GM19328 (cell line): ENCODE measurements around the gene SWSAP1.
"Not testable (repeated sequence)": the region's sequence is repeated elsewhere in the genome, so short reads cannot be mapped to it uniquely, and the experiment has no call there.

Experiments used
- ATAC-seq: cut with Tn5 transposase; IDR thresholded peaks from one replicate; pipeline ENCODE4 v1.9.1; 2021; ENCODE audit warnings: mild to moderate bottlenecking, moderate library complexity; ENCODE audit not compliant: unreplicated experiment

SWSAP1 gene

DNA sequence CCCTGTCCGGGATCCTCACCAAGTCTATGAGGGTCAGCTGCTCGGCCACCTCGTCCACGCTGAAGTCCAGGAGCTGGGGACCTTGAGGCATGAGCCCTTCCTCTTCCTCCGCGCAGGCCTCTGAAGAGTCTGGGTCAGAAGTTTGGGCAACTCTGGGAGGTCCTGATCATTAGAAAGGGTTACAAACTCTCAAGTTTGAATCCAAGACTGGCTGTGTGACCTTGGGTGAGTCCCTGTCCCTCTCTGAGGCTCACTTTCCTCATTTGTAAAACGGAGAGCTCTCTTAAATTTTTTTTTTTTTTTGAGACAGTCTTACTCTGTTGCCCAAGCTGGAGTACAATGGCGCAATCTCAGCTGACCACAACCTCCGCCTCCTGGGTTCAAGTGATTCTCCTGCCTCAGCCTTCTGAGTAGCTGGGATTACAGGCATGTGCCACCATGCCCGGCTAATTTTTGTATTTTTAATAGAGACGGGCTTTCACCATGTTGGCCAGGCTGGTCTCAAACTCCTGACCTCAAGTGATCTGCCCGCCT is 32.3 kb downstream of the SWSAP1 start:
- not testable (repeated sequence) for ATAC-seq

DNA sequence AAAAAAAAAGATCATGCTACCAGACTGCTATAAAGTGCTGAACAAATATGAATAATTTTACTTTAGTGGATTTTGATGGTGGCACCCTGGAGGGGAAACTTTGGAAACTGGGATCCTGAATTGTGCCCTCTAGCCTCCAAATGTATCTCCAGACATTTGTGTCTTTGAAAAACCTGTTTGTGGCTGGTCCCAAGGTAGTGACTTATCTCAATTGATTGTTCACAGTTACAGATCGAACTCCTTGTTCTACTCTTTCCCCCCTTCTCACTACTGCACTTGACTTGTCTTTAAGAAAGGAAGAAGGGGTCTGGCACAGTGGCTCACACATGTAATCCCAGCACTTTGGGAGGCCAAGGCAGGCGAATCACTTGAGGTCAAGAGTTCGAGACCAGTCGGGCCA is 34.1 kb downstream of the SWSAP1 start:
- ATAC-seq: no peak

DNA sequence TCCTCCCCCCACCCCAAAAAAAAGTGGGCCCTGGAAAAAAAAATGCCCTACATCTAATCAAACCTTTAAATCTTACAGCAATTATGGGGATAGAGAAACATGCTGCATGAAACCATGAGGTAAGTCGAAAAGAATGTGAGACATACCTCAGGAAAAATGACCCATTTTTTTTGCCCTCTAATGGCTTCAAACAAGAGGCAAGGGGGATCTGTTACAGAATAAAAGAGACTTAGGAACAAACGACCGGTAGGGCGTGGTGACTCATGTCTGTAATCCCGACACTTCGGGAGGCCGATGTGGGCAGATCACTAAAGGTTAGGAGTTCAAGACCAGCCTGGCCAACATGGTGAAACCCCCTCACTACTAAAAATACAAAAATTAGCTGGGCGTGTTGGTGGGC is 36.2 kb downstream of the SWSAP1 start:
- no peak for ATAC-seq

DNA sequence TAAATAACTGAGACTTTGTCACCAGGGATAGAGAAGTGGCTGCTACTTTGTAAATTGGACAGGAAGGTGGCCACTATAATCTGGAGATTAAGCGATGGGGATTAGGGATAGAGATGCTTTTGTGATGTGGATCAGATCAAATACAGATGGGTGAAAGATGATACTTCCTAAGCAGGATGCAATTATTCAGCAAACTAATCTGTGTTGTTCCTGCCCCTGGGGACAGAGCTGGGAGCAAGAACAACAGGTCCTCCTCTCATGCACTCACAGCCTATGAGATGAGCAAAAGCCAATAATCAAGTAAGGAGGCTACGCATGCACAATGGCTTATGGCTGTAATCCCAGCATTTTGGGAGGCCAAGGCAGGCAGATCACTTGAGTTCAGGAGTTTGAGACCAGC is 40.1 kb downstream of the SWSAP1 start:
- no peak for ATAC-seq

DNA sequence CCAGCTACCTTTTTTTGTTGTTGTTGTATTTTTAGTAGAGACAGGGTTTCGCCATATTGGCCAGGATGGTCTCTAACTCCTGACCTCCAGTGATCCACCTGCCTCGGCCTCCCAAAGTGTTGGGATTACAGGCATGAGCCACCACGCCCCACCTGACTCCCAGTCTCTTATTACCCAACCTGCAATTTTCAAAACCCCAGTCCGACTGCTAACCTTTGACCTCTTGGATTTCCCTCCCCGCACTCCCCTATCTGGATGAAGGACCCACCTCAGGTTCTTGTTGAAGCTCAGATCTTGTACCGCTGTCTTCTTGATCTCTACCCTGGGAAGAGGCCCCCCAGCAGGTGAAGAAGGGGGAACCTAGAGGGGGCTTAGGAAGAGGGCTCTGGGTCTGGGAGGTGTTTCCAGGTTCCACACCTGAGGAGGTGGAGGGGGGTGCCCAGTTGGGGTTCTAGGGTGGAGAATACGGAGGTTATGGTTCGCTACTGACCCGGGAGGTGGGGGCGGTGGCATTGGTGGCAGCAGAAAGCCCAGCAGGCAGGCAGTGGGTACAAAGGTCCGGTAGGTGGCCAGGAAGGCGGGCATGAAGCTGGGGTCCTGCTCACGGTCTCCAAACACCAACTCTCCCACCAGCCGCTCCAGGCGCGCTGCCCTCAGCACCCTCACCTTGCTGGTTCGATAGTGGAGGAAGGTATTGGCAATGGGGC is 42.0 kb downstream of the SWSAP1 start:
- ATAC-seq: no peak

DNA sequence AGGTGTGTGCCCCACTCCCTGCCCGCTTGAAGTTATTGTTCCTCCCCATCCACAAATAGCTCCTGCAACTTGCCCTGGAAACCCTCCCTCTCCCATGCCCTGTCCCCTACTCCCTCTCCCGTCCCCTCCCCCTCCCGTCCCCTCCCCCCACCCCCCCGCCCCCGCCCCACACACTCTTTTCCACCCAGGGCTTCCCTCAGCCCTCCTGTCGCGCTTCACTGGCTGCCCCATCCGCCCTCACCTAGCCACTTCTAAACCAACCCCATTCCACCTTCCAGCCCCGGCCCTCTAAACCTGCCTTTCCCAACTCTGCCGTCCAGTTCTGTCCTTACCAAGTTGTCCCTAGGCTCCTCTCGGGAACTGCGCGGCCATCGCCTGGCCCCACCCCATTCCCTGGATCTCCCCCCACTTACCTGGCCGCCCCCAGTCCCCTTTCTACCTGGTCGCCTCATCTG is 43.7 kb downstream of the SWSAP1 start:
- no peak for ATAC-seq

DNA sequence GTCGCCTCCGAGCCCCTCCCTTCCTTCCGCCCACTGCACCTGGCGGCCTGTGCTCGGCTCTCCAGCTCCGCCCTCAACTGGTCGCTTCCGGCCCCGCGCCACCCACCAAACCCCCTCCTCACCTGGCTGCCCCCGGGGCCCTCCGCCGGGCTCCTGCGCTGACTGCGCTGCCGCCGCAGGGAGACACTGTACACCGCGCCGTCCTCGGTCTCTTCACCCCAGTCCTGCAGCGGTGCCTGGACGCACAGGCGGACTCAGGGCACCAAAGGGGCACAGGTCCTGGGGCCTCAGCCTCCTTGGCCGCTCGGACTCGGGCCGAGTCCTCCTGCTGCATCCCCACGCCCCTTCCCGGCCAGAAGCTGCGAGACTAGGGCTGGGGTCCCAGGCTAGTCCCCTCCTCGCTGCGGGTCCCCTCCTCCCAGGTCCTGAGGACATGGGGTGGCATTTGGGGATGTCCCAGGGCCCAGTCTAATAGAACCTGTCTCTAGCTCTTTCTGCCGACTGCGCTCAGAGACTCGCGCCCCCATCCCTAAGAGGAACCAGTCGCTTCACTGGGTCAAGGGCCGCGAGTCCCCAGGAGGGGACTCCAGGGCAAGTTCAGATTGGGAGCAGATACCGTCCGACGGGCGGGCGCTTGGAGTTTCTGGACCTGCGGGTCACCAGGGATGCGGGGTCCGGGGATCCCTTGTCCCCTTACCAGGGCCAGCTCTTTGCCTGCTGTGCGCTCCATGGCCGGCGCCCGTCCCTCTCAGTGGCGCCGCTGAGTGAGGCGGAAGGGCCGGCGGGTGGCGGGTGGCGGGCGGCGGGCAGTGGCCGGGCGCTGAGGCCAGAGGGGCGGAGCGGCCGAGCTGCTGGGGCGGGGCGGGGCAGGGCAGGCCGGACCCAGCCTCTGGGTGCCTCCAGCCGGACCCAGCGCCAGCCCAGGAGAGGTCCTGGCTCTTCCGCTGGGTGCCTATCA is 44.4 kb downstream of the SWSAP1 start, which contains the start of gene RGL3:
Gene RGL3 (minus strand): TSS at position 766 of the 958 bp plus-strand sequence. CDS start 36 bp downstream, at position 730.
- no peak for ATAC-seq

DNA sequence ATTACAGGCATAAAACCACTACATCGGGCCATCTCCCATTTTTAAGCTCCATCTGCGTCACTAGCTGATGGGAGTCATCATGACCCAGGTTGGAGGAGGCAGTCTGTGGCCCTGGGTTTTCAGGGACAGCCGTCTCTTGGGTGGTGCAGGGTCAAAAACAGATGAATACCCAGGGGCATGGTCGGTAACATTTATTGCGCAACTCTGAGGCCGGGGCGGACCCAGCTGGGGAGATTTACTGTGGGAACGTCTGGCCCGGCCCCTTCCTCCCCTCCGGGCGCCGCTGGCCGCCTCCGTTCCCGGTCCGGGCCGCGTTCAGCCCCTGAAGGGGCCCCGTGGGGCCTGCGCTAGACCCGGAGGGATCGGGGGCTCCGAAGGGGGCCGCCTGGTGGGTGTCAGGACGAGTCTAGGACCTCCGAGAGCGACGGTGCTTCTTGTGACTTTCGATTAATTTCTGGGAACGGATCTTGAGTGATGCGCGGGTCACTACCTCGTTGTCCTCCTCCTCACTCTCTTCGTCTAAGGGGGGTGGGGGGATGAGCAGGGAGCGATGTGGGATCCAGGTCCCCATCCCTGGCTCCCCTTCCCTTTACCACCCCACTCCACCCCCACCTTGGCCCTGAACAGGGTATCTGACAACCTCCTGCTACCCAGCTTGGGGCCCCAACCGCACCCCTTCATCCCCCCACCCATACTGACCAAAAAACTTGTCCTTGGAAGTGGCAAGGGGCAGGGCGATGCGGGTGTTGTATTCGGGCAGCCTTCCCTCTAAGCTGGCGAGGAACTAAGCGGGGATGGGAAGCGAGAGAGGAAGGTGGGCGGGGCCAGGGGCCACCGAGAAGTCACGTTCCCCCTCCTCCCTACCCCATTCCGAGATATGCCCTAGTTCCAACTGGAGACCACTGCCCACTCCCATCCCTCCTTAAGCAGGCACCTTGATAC is 46.2 kb downstream of the SWSAP1 start:
- no peak for ATAC-seq

DNA sequence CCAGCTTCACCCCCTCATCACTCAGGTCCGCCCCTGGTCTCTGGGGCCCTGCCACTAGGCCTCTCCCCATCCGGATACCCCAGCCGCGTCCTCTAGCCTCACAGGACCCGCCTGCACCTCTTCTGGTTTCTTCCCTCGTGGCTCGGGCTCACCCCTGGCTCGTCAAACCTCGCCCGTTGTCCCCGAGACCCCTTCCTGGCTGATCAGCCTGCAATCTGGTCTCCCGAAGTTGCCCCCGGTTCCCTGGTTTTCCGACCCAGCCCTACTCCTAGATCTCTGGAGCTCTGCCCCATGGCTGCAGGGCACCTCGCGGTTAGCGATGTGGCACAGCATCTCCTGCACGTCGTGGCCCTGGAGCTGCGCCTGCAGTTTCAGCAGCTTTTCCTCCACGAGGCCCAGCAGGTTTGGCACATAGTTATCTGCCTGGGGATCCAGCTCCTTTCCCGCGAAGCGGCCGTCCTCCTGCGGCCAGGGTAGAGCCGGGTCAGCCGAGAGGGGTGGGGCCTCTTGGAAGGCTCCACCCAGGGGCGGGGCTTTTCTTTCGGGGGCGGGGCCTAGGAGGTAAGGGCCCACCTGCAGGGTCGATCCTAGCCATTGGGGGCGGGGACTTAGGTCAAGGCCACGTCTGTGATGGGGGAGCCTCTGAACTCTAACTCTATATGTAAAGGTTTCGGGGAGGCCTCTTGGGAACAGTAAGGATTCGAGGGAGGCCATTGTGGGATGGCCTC is 47.1 kb downstream of the SWSAP1 start:
- no peak for ATAC-seq

DNA sequence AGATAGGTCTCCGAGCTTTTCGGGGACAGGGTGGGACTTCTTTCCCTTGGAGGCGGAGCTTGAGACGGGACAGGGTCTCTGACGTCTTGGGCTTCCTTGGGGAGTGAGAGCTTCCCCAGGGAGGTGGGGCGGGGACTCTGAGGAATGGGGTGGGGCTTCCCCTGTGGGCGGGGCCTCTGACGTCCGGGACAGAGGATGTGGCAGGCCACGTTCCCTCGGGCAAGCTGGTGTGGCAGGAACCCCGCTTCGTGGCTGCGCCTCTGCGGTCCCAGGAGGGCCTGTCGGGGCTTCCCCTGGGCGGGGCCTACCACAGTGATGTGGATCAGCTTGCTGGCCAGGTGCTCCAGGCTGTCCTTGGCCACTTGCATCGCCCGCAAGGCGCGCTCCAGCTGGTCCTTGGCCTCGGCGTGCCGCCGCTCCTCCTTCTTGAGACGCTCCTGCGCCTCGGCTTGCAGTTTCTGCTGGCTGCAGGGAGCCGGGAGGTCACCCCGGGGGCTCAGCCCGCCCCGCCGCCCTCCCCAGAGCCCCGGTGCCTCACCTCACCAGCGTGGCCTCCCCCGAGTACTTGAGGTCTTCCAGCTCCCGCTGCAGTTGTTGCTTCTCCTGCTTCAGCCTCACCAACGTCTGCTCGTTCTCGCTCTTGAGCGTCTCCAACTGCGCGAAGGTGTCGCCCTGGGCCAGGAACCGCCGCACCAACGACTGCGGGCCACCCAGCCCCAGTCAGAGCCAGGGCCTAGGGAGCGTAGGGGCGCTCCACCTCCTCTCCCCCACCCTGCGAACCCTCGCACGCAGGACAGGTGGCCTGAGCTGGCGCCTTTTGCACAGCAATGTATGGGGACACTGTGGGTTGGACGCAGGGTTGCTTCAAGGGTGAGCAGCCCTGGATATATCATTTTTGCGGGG is 47.9 kb downstream of the SWSAP1 start:
- ATAC-seq: no peak

DNA sequence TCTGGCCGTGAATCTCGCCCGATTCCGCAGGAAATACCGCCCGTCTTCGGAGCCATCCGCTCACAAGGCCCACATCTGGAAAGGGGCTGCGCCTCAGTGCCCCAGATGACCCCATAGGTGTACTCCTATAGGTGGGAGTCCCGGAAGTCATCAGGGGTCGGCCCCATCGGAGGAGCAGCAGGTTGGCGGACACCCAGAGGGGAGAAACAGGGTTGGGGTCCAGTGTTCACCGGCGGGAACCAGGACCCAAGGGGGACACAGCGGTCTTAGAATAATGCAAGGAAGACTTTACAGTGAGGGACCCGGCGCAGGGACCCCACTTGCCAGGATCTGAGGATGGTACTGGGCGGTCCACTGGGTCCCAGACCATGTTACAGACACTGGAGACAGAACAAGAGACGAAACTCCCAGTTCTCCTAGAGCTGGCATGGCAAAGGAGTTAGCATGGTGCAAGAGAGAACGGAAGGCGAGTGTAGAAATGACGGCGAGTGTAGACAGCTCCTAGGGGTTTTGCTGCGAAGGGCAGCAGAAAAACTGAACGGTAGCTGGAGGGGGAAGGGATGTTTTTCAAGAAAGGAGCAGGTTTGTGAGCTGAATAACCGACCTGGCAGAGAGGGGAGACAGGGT is 48.8 kb downstream of the SWSAP1 start:
- no peak for ATAC-seq

DNA sequence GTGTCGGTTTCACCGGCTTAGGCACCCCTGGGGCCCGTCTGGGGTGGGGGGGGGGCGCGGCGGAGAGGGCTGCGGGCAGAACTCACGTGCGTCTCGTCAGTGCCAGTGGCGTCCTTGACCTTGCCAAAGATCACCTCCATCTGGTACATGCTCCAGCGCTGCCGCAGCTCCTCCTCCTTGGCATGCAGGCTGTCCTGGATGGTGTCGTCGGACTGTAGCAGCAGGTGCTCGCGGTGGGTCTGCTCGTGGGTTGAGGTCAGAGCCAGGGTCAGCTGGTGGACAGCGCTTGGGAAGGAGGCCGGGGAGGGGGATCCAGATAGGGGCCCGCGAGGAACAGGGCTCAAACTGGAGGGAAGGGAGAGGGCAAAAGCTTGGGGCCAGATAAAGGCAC is 49.3 kb downstream of the SWSAP1 start:
- ATAC-seq: no peak
